GM18867 (cell line): ENCODE measurements around the gene ZNF219.

ENCODE experiments used
- ATAC-seq: cut with Tn5 transposase; IDR thresholded peaks from one replicate; pipeline ENCODE4 v1.9.1; 2021; ENCODE audit warnings: mild to moderate bottlenecking, moderate library complexity; ENCODE audit not compliant: unreplicated experiment

ZNF219 gene

DNA sequence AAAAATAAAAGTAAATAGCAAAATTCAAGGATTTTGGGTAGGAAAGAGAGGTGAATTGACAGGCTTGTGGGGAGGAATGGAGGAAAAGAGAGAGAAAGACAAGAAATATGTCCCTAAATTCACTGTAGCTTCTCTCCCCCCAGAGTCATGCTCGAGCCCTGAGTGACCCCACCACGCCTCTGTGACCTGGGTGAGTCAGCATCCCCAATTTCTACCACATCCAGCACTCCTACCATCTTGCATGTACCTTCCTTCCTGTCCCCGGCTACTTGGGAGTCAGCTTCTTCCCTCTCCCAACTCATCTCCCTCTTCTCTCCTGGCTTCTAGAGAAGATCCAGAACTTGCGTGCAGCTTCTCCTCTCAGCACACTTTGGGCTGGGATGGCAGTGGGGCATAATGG, 9.8 kb downstream of the ZNF219 start:
- no peak for ATAC-seq

GRCh38 chr14:21087294-21088091, 11.0 kb downstream of the ZNF219 start:
- ATAC-seq = peak; percentile 60

GRCh38 chr14:21086908-21087293, 11.6 kb downstream of the ZNF219 start:
- ATAC-seq = no peak

DNA sequence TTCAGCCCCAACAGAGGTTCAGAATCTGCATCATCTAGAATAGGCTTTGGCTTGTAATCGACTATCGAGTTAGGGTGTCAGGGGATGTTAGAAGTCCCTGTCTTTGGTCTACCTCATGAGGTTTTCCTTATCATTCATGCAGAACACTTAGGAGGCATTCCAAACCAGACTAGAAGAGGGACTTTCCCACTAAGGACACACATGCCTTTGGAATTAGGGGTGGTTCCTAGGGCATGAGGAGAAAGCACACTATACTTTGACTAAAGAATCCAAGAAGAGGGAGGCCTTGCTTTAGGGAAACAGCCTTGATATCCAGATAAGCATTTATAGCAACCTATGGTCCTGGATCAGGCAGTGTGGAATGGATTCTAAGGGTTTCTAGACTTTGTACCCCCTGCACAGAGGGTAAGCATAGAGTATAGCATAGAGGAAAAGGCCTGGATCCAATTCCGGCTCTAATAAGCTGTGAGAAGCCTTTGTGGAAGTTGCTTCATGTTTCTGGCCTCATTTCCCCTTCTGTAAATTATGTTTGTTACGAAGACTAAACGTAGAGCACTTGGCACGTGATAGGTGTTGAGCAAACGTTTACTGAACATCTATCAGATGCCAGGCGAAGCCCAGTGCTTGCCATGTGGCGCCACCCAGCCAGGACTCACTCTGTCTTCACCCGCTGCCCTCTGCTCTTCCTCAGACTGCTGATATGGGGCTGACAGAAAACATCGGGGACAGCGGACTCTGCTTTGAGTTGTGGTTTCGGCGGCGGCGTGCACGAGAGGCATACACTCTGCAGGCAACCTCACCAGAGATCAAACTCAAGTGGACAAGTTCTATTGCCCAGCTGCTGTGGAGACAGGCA, 13.2 kb downstream of the ZNF219 start:
- ATAC-seq = no peak

DNA sequence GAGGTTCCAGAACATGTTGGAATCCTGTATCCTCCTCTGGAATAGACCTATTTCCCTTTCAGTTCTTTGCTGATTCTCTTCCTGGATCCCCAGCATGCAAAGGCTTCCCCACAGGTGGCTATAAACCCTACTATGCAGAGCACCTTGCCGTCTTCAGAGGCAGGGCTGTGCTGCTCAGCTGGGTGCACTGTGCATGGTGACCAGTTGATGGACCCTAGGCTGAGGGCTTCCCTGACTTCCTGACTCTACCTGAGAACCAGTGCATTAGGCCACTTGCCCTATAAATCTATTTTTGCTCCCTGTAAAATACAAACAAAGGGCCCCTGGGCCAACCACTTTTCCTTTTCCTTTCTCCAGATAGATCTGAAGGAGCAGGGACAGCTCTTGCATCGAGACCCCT, 14.1 kb downstream of the ZNF219 start:
- no peak for ATAC-seq

DNA sequence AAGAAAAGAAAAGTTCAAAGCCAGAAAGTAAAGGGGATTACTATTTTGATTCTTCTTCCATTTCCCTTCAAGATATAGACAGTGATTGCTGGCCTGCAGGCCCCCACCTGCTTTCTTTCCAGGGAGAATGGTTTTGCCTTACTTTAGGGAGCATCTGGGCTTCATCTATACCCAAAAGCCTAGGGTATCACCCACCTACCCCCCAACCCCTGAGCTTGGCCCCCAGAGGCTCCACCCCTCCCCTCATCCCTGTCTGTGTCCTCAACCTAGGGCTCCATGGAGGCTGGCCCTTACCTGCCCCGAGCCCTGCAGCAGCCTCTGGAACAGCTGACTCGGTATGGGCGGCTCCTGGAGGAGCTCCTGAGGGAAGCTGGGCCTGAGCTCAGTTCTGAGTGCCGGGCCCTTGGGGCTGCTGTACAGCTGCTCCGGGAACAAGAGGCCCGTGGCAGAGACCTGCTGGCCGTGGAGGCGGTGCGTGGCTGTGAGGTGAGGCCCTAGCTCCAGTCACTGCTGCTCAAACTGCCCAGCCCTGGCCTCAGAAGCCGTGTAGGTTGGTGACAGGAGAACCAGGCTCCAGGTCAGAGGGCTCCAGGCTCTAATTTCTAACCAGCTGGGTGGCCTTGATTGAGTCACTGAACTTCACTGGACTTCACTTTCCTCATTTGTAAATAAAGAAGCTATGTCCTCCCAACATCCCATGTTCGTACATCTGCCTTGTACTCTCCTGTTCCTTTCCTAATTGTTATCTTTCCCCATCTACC, 14.7 kb downstream of the ZNF219 start:
- ATAC-seq = no peak

- ATAC-seq = no peak
These were observed 16.8 kb downstream of the ZNF219 start for GRCh38 chr14:21081521-21082142.

DNA sequence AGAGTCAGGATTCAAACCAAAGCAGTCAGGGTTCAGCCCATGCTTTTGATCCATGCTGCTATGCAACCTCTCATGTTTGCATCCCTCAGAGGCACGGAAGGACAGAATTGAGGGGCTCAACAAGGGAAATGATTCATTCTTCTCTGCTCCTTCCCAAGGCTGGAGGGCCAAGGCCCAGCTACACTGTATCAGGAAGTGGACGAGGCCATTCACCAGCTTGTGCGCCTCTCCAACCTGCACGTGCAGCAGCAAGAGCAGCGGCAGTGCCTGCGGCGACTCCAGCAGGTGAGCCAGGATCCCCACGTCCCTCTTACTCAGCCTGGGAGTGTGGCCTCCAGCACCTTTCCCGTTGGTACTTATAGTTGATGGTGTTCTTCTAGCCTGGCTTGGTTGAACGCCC, 19.7 kb downstream of the ZNF219 start:
- ATAC-seq = no peak

DNA sequence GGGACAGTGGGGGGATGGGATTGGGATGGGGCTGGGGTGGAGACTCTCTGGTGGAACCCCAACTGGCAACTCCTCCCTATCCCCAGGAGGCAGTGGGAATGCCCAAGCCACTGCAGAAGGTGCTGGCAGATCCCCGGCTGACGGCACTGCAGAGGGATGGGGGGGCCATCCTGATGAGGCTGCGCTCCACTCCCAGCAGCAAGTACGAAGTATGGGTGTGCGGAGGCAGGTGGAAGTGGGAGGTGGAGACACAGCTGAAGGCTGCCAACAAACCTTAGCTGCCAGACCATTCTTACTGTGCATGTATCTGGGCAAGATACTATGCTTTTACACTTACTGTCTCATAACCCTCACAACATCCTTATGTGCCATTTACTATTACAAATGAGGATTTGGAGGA, 20.2 kb downstream of the ZNF219 start:
- ATAC-seq = no peak

GRCh38 chr14:21077672-21078071, 20.8 kb downstream of the ZNF219 start:
- ATAC-seq = no peak

GRCh38 chr14:21075719-21076437, 22.6 kb downstream of the ZNF219 start:
- ATAC-seq = no peak

GRCh38 chr14:21074398-21075272, 23.8 kb downstream of the ZNF219 start:
- ATAC-seq = no peak

DNA sequence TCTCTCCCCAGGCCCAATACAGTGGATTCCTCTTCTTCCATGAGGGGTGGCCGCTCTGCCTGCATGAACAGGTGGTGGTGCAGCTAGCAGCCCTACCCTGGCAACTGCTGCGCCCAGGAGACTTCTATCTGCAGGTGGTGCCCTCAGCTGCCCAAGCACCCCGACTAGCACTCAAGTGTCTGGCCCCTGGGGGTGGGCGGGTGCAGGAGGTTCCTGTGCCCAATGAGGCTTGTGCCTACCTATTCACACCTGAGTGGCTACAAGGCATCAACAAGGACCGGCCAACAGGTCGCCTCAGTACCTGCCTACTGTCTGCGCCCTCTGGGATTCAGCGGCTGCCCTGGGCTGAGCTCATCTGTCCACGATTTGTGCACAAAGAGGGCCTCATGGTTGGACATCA, 24.5 kb downstream of the ZNF219 start:
- no peak for ATAC-seq

GRCh38 chr14:21072781-21073339, 25.6 kb downstream of the ZNF219 start:
- no peak for ATAC-seq

DNA sequence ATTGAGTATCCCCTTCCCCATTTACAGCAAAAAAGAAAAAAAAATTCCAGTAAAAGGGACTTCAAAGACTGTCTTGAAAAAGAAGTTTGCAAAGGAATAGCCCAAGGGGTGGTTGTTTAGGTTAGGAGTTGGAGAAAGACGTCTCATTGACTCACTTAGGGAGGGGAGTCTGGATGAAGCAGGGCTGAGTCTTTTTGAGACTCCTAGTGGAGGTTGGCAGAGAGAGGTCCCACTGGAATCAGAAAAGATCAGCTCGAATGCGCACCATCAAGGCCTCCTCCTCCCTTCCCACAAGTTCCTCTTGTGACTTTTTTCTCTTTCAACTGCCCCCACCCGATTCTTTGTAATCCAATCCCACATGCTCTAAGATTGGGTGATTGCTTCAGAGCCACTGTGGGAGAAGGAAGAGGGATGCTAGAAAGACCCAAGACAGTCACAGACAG, 26.4 kb downstream of the ZNF219 start:
- ATAC-seq = no peak

DNA sequence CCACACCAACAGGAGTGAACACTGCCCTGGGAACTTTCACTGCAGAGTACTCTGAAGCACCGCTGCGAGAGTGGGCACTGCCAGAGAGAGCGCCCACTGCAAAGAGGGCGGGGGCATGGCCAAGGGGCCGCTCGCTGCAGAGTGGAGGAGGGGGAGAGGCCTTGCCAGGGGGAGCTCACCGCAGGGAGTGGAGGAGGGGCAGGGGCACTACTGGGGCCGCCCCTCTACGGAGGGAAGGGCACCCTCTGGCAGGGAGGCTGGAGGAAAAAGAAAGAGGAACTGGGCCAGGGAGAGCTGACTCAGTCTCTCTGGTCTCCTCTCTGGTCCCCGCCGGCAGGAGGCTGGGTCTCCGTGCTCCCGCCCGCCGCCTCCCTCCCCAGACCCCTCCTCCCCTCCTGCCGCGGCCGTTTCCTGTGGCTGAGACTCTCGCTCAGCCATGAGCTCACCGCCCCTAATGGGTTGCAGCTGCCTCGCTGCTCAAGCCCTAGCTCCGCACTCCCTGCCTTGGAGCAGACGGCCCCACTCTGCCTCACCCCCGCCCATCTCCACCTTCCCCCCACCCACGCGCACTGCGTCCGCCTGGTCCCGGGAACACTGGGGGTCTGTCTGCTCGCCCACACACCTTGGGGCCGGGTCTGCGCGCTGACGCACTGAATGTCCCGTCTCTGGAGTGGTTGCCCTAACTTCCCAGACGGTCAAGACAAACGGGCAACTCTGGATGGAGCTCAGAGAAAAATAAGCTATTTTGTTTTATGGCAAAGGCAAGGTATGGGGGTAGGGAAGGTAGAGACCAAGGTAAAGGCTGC, 27.0 kb downstream of the ZNF219 start:
- ATAC-seq = peak; percentile 65

DNA sequence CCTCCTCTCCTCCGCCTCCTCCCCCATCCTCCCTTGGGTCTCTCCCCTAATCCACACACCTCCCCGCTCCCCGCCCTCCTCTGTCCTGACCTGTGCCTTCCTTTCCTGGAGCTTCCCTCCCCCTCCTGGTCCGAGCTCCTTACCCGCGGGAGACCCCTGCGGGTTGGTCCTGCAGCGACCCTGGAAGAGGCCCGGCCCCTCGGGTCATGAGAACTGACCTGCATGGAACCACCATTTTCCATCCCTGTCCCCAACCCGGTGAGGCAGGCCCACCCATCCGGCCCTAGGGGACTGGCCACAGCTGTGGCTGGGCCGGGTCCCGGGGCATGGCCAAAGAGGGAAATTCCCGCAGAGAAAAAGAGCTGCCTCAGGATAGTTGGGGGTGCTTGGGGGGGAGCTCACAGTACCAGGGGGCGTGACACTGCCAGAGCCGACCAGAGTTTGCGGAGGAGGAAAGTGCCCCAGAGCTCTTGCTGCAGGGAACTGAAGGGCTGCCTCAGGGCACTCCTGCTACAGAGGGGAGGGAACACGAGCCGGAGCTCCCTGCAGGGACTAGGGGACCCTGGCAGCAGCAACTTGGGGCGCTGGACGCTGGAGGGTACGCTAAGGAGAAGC, 27.7 kb downstream of the ZNF219 start:
- peak; percentile 14 for ATAC-seq
